Esophagus (tissue), 2 donors: ENCODE data around the gene HSD11B1L. TPM values are rescaled to one million over a fixed set of nuclear protein-coding genes. Genes with fewer than 3 reads are reported as not detected.

Source experiments
- H3K27ac ChIP-seq, 2 donors: one replicate each; pipeline ENCODE4 v1.5.1; 2013; ENCODE audit warnings: low read depth in 2 of 2, mild to moderate bottlenecking in 2 of 2, inconsistent platforms in 1 of 2, low read length in 1 of 2, moderate library complexity in 1 of 2
- H3K27me3 ChIP-seq, 2 donors: one replicate each; pipeline ENCODE4 v1.6.1; 2013; ENCODE audit warnings: low read length in 2 of 2, control low read depth in 1 of 2, mild to moderate bottlenecking in 1 of 2; ENCODE audit not compliant: insufficient read depth in 2 of 2, control insufficient read depth in 1 of 2
- H3K36me3 ChIP-seq, 2 donors: one replicate each; pipeline ENCODE4 v1.6.1; 2013; ENCODE audit warnings: low read length in 1 of 2; ENCODE audit not compliant: control insufficient read depth in 2 of 2, insufficient read depth in 2 of 2
- H3K4me1 ChIP-seq, 2 donors: one replicate each; pipeline ENCODE4 v1.6.1; 2013; ENCODE audit warnings: low read length in 1 of 2; ENCODE audit not compliant: control insufficient read depth in 2 of 2, insufficient read depth in 2 of 2
- H3K4me3 ChIP-seq, 2 donors: one replicate each; pipeline ENCODE4 v1.5.1; 2013; ENCODE audit warnings: low read length in 2 of 2, mild to moderate bottlenecking in 2 of 2, low read depth in 1 of 2, moderate library complexity in 1 of 2
- H3K9me3 ChIP-seq, 2 donors: one replicate each; pipeline ENCODE4 v1.6.1; 2013; ENCODE audit warnings: mild to moderate bottlenecking in 2 of 2, low read depth in 1 of 2, low read length in 1 of 2, moderate library complexity in 1 of 2; ENCODE audit not compliant: control insufficient read depth in 2 of 2, insufficient read depth in 1 of 2
- WGBS, 2 donors: extraction: QIAGEN DNeasy Blood & Tissue Kit; methylation state at CpG; one replicate each; pipeline ENCODE4 v1.1.7; 2013; 5-methylcytosine and 5-hydroxymethylcytosine counted together
- polyA plus RNA-seq, 2 donors: library from polyadenylated mRNA; stranded (reverse); fragments of 200-250 nt; gene quantifications; one replicate each; pipeline ENCODE4 v1.2.3, GENCODE V29; 2013
- donor health status: healthy with polysubstance abuse.
- donor health status: Bipolar disorder and iron deficiency.

The HSD11B1L gene
- polyA plus RNA-seq, 2 donors = 3.8 to 4.1 TPM

GRCh38 chr19:5644037-5644436 lies 36.8 kb upstream of the HSD11B1L start:
- no peaks in the 10 kb centered on the region for H3K9me3 ChIP-seq
- H3K36me3 ChIP-seq = peaks cover 8 to 32% of the 10 kb centered on the region in 2 donors
- WGBS, 2 donors = 88 to 93% methylated on average over 2 of the region's 2 CpGs
- peaks cover 0 to 3% of the 10 kb centered on the region in 2 donors for H3K4me1 ChIP-seq
- H3K27ac ChIP-seq = no peak overlapping the region
- no peak overlapping the region for H3K4me3 ChIP-seq
- H3K27me3 ChIP-seq = no peaks in the 10 kb centered on the region

GRCh38 chr19:5645409-5645808 lies 35.4 kb upstream of the HSD11B1L start:
- Histone ChIP-seq H3K27me3 (no peaks in the 10 kb centered on the region), H3K9me3 (no peaks in the 10 kb centered on the region), H3K27ac (no peak overlapping the region), H3K36me3 (peaks cover 11 to 36% of the 10 kb centered on the region in 2 donors), H3K4me3 (no peak overlapping the region), H3K4me1 (peaks cover 0 to 3% of the 10 kb centered on the region in 2 donors)
- 78 to 88% methylated on average over 5 of the region's 5 CpGs for WGBS, 2 donors

- peaks cover 18 to 44% of the 10 kb centered on the region in 2 donors for H3K36me3 ChIP-seq
- no peaks in the 10 kb centered on the region for H3K27me3 ChIP-seq
- no peak overlapping the region for H3K27ac ChIP-seq
- H3K9me3 ChIP-seq = no peaks in the 10 kb centered on the region
- no peak overlapping the region for H3K4me3 ChIP-seq
- H3K4me1 ChIP-seq = peaks cover 0 to under 1% of the 10 kb centered on the region in 2 donors
- WGBS, 2 donors = 89 to 91% methylated on average over 4 of the region's 4 CpGs
Observed at GRCh38 chr19:5646703-5647102, 34.1 kb upstream of the HSD11B1L start.

GRCh38 chr19:5648464-5648863 lies 32.4 kb upstream of the HSD11B1L start:
- H3K27ac ChIP-seq = no peak overlapping the region
- 93 to 94% methylated on average over 9 to 11 of the region's 11 CpGs for WGBS, 2 donors
- no peaks in the 10 kb centered on the region for H3K9me3 ChIP-seq
- H3K4me3 ChIP-seq = no peak overlapping the region
- no peaks in the 10 kb centered on the region for H3K27me3 ChIP-seq
- H3K36me3 ChIP-seq = peaks cover 25 to 52% of the 10 kb centered on the region in 2 donors
- no peaks in the 10 kb centered on the region for H3K4me1 ChIP-seq

GRCh38 chr19:5651361-5651760 lies 29.5 kb upstream of the HSD11B1L start:
- 94% methylated on average over 5 of the region's 5 CpGs for WGBS, 2 donors
- H3K36me3 ChIP-seq = peaks cover 25 to 58% of the 10 kb centered on the region in 2 donors

GRCh38 chr19:5652261-5652660 lies 28.6 kb upstream of the HSD11B1L start:
- H3K4me1 ChIP-seq = no peaks in the 10 kb centered on the region
- H3K4me3 ChIP-seq = no peak overlapping the region
- no peaks in the 10 kb centered on the region for H3K9me3 ChIP-seq
- H3K36me3 ChIP-seq = peaks cover 20 to 54% of the 10 kb centered on the region in 2 donors
- no peaks in the 10 kb centered on the region for H3K27me3 ChIP-seq
- H3K27ac ChIP-seq = no peak overlapping the region
- 88 to 91% methylated on average over 10 of the region's 10 CpGs for WGBS, 2 donors

More at GRCh38 chr19:5651361-5651760, 29.5 kb upstream of the HSD11B1L start:
- Histone ChIP-seq H3K4me3 (no peak overlapping the region), H3K9me3 (no peaks in the 10 kb centered on the region), H3K4me1 (no peaks in the 10 kb centered on the region), H3K27ac (no peak overlapping the region), H3K27me3 (no peaks in the 10 kb centered on the region)

- Histone ChIP-seq H3K27me3 (no peaks in the 10 kb centered on the region), H3K36me3 (peaks cover 19 to 59% of the 10 kb centered on the region in 2 donors), H3K4me1 (no peaks in the 10 kb centered on the region), H3K4me3 (no peak overlapping the region), H3K27ac (no peak overlapping the region), H3K9me3 (no peaks in the 10 kb centered on the region)
- WGBS, 2 donors = 92 to 94% methylated on average over 5 of the region's 5 CpGs
Observed at GRCh38 chr19:5654931-5655330, 25.9 kb upstream of the HSD11B1L start.

GRCh38 chr19:5655412-5655811 lies 25.4 kb upstream of the HSD11B1L start:
- 76 to 87% methylated on average over 5 of the region's 5 CpGs for WGBS, 2 donors
- Histone ChIP-seq H3K27me3 (no peaks in the 10 kb centered on the region), H3K4me3 (no peak overlapping the region), H3K9me3 (no peaks in the 10 kb centered on the region), H3K36me3 (peaks cover 17 to 61% of the 10 kb centered on the region in 2 donors), H3K4me1 (no peaks in the 10 kb centered on the region), H3K27ac (no peak overlapping the region)

- H3K4me3 ChIP-seq = no peak overlapping the region
- no peaks in the 10 kb centered on the region for H3K4me1 ChIP-seq
- H3K27me3 ChIP-seq = no peaks in the 10 kb centered on the region
- no peak overlapping the region for H3K27ac ChIP-seq
- 98 to 99% methylated on average over 42 of the region's 42 CpGs for WGBS, 2 donors
- peaks cover 17 to 46% of the 10 kb centered on the region in 2 donors for H3K36me3 ChIP-seq
- no peaks in the 10 kb centered on the region for H3K9me3 ChIP-seq
Observed at GRCh38 chr19:5661483-5661882, 19.3 kb upstream of the HSD11B1L start.

GRCh38 chr19:5663904-5664303 lies 16.9 kb upstream of the HSD11B1L start:
- no peaks in the 10 kb centered on the region for H3K4me1 ChIP-seq
- no peak overlapping the region for H3K4me3 ChIP-seq
- no peak overlapping the region for H3K27ac ChIP-seq
- H3K27me3 ChIP-seq = no peaks in the 10 kb centered on the region
- peaks cover 28 to 51% of the 10 kb centered on the region in 2 donors for H3K36me3 ChIP-seq
- no peaks in the 10 kb centered on the region for H3K9me3 ChIP-seq
- 93 to 94% methylated on average over 17 of the region's 17 CpGs for WGBS, 2 donors
